ENCODE measurements around the gene OR2T6.
"Not testable (repeated sequence)": the region's sequence is repeated elsewhere in the genome, so short reads cannot be mapped to it uniquely, and the experiment has no call there.

OR2T6 gene

DNA sequence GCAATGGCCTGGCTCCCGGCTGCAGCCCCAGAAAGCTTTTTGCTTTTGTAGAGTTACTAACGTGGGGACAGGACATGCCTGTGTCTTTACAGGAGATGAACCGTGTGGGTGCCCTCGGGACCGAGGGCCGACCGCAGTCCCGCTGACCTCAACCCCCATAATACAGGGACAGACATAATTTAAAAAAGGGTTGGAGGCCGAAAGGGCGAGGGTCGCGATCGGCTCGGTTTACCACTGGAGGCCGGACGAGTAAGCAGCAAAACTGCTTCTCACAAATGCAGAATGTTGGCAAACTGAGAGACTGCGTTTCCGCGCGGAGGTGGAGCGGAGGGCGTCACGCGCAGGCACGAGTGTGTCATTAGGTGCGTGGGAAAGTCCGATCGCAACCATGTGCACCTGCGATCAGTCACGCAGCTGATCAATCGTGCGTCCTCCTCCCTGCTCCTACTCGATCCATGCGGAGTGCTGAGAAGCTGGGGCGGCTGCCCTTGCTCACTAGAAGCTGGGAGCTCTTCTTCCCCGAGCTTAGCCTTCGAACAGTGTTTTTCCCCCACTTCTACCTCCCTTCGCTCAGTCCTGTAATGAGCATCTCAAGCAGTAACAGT lies 58.4 kb downstream of the OR2T6 start:
- not testable (repeated sequence) for DNase-seq (ENCODE audit: low spot score)

DNA sequence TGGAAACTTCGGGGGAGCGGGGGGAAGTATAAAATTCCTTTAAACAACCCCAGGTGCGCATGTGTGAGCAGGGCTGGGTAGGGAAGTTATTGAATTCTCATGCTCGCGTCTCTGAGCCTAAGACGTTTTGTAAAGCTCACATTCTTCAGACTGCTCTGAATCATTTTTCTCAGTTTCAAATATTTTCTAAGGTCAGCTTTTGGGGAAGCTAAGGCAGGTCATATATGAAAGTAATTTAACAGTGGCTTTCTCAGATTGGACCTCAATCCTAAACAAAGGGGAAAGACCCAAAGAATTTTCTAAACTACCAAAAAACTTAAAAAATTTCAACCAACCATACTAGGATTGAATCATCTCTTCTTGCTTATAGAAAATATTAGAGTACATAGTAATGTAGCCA lies 59.4 kb downstream of the OR2T6 start:
- DNase-seq (ENCODE audit: low spot score) = not testable (repeated sequence)

- not testable (repeated sequence) for DNase-seq (ENCODE audit: low spot score)
Measured at GRCh38 chr1:248436303-248436702, 60.8 kb downstream of the OR2T6 start.

DNA sequence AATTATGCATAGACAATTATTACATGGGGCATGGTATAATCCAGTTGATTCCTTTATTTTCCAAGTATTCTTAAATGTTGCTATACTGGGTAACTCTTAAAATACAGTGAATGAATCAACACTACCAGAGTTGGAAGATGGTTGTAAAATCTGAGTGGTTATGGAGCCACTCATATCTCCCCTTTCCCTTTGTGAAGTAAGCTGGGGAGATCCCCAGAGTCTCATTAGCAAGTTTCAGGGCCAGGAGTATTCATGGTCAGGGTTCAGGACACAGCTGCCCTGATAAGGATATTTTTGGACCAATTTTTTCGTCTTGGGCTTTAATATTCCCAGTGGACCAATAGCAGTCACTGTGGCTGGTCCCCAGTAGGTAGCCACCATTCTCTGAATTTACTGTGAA lies 63.1 kb downstream of the OR2T6 start:
- DNase-seq (ENCODE audit: low spot score) = not testable (repeated sequence)

DNA sequence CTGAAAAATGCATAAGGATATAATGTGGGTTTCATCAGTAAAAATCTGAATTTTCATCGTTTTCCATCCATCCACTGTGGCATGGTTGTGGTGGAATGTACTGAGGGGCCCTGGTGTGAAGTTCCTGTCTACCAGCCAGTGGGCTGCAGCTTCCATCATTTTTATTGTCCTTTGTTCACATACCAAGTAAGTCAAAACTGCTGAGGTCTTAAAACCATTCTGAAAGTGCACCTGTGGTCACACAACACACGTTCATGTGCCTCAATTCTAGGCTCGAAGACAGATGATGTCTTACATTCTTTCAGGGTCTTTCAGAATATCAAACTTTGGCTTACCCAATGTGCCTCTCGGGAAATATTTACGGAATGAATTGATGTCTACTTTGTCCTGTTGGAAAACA lies 63.7 kb downstream of the OR2T6 start:
- DNase-seq (ENCODE audit: low spot score) = not testable (repeated sequence)

Measured in left forelimb (tissue), 1 donor.